C4-2B (cell line): ENCODE measurements around the gene SLC22A2.

Experiments used
- CTCF ChIP-seq: fragments of 450-650 bp; conservative IDR thresholded peaks from 2 replicates; pipeline ENCODE4 v1.5.1; 2017; ENCODE audit warnings: mild to moderate bottlenecking
- ZFX ChIP-seq: fragments of 450-650 bp; IDR thresholded peaks from 2 replicates; pipeline ENCODE4 v1.6.1; 2017

DNA sequence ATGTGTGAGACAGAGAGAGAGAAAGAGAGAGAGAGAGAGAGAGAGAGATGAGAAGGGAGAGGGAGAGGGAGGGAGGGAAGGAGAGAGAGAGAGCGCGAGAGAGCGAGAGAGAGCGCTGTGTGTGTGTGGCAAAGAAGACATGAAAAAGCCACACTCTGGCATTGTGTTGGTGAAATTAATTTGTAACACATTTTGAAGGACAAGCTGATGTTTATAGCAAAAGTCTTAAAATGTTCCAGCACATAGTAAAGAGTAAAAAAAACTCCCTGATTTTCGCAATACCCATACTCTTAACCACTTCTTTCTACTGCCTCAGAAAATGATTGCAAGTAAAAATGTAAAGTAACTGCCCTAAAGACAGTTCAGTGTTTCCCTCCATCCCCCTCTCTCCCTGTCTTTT lies 80.3 kb downstream of the SLC22A2 start:
- TF ChIP-seq CTCF, result no peak
- no peak for TF ChIP-seq ZFX
